OCI-LY7 (cell line): ENCODE results near the gene TMEM170B. TPM values are rescaled to one million over a fixed set of nuclear protein-coding genes. Genes with fewer than 3 reads are reported as not detected.

Experiments used
- BruUV-seq: library from RNA; stranded (reverse); fragments of 400-500 nt; replicated peaks from 2 replicates; lab custom pipeline; 2021; lab: Mats Ljungman, UMichigan
- CTCF ChIA-PET: fragments of 300-600 bp; sonication (Branson Sonifier 250); formaldehyde crosslinking; loops from one replicate; lab custom pipeline; 2022; ENCODE audit warnings: antibody characterized with exemption; ENCODE audit not compliant: unreplicated experiment; lab: Charles Lee
- POLR2A ChIA-PET: fragments of 300-600 bp; sonication (Branson Sonifier 250); formaldehyde crosslinking; loops from one replicate; lab custom pipeline; 2022; ENCODE audit warnings: antibody characterized with exemption; lab: Charles Lee
- DNase-seq: peaks from one replicate; pipeline ENCODE4 v3.0.0-alpha.2; 2015; ENCODE audit warnings: low spot score
- H2AFZ ChIP-seq: fragments of 200-600 bp; sonication (generic), shearing (Covaris generic); 2 replicates; pipeline ENCODE4 v1.6.1; 2014; ENCODE audit warnings: mild to moderate bottlenecking, antibody characterized with exemption, low read length, moderate library complexity
- H3K27ac ChIP-seq: fragments of 200-600 bp; sonication (generic); 2 replicates; pipeline ENCODE4 v1.5.1; 2014; ENCODE audit warnings: mixed run types, low read depth, mild to moderate bottlenecking, moderate library complexity, low read length, inconsistent platforms; ENCODE audit not compliant: poor library complexity, severe bottlenecking
- H3K36me3 ChIP-seq: fragments of 200-600 bp; sonication (generic); 2 replicates; pipeline ENCODE4 v1.6.1; 2014; ENCODE audit warnings: mild to moderate bottlenecking, antibody characterized with exemption, low read length, moderate library complexity, mixed read lengths; ENCODE audit not compliant: insufficient read depth
- H3K4me1 ChIP-seq: fragments of 200-600 bp; sonication (generic); 2 replicates; pipeline ENCODE4 v1.5.1; 2014; ENCODE audit warnings: mild to moderate bottlenecking, low read length; ENCODE audit not compliant: insufficient read depth, poor library complexity, severe bottlenecking
- H3K4me2 ChIP-seq: fragments of 200-600 bp; sonication (generic); 2 replicates; pipeline ENCODE4 v1.6.1; 2014; ENCODE audit warnings: mild to moderate bottlenecking, low read length
- H3K4me3 ChIP-seq: fragments of 200-600 bp; sonication (generic); 2 replicates; pipeline ENCODE4 v1.5.1; 2014; ENCODE audit warnings: mild to moderate bottlenecking, low read depth, low read length; ENCODE audit not compliant: poor library complexity, severe bottlenecking
- H3K79me2 ChIP-seq: fragments of 200-600 bp; sonication (generic); 2 replicates; pipeline ENCODE4 v1.6.1; 2016; ENCODE audit warnings: low read depth, mild to moderate bottlenecking, low read length, moderate library complexity, mixed read lengths; ENCODE audit not compliant: insufficient read depth
- H3K9me2 ChIP-seq: fragments of 200-600 bp; sonication (generic); 2 replicates; pipeline ENCODE4 v1.6.1; 2016; ENCODE audit warnings: mild to moderate bottlenecking, low read length, mixed read lengths; ENCODE audit not compliant: insufficient read depth
- H3K9me3 ChIP-seq: fragments of 200-600 bp; sonication (generic); 2 replicates; pipeline ENCODE4 v1.6.1; 2014; ENCODE audit warnings: mild to moderate bottlenecking, mixed run types, low read length, mixed read lengths
- H4K20me1 ChIP-seq: fragments of 200-600 bp; sonication (generic); 2 replicates; pipeline ENCODE4 v1.6.1; 2014; ENCODE audit warnings: mild to moderate bottlenecking, antibody characterized with exemption, low read length, moderate library complexity, mixed read lengths; ENCODE audit not compliant: insufficient read depth
- EZH2phosphoT487 ChIP-seq: fragments of 200-600 bp; sonication (generic); IDR thresholded peaks from 2 replicates; pipeline ENCODE4 v1.6.1; 2018; ENCODE audit warnings: low read depth, borderline replicate concordance, mild to moderate bottlenecking, mixed run types, antibody characterized with exemption, low read length, moderate library complexity, mixed read lengths
- intact Hi-C: fragments of 100-400 bp; cut with micrococcal nuclease; formaldehyde crosslinking; loops from one replicate; pipeline ENCODE4 v1.10.0; 2022; ENCODE audit not compliant: unreplicated experiment
- total RNA-seq, 2 experiments: library from RNA; depleted of rRNA in 1 of 2; stranded (reverse); fragments of >200 nt in 1 of 2; shearing (Covaris generic) in 1 of 2; gene quantifications; 2 replicates each; pipeline ENCODE4 v1.2.3, GENCODE V29; 2014 to 2022
- TF ChIP-seq, protein P1 (sequence below): fragments of 200-600 bp; sonication (generic); conservative IDR thresholded peaks from 2 replicates; pipeline ENCODE4 v1.5.1; 2014; ENCODE audit warnings: mild to moderate bottlenecking, antibody characterized with exemption, low read length, moderate library complexity, mixed read lengths

The TMEM170B gene
- total RNA-seq, 2 experiments from 2014 or later: 4.1 to 5.6 TPM

DNA sequence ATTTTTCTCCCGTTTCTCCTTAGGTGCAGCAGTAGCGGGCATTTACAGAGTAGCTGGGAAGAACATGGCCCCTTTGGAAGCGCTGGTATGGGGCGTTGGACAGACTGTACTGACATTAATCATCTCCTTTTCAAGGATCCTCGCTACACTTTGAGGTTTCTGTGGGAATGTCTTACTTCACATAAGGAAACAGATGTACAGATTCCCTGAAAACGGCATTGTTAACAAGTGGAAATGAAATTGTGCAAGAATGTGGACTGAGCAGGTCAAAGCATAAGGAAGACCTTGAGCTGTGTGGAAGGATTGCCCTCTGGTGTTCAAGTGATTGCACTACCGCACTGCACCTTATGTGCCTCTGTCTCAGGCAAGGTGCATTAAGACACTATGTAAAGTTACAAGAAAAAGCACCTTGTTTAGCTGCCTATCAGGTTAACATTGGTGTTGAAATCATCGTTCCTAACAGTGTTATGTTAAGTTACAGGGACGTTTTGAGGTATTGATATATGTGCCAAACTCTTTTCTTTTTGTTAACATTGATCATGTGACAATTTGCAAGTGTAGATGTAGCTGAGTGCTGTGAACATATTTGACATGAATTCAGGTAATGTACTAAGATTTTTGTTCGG lies 38.0 kb downstream of the TMEM170B start:
- no TSS peak for BruUV-seq
- H3K4me2 ChIP-seq: no peak overlapping the region
- H3K27ac ChIP-seq: no peak overlapping the region
- no peaks in the 10 kb centered on the region for H4K20me1 ChIP-seq
- no peak overlapping the region for H3K4me3 ChIP-seq
- no peaks in the 10 kb centered on the region for H3K36me3 ChIP-seq
- DNase-seq: peak; percentile 72
- H3K79me2 ChIP-seq: no peaks in the 10 kb centered on the region
- TF ChIP-seq EZH2phosphoT487: no peak
- TF ChIP-seq, protein P1, sequence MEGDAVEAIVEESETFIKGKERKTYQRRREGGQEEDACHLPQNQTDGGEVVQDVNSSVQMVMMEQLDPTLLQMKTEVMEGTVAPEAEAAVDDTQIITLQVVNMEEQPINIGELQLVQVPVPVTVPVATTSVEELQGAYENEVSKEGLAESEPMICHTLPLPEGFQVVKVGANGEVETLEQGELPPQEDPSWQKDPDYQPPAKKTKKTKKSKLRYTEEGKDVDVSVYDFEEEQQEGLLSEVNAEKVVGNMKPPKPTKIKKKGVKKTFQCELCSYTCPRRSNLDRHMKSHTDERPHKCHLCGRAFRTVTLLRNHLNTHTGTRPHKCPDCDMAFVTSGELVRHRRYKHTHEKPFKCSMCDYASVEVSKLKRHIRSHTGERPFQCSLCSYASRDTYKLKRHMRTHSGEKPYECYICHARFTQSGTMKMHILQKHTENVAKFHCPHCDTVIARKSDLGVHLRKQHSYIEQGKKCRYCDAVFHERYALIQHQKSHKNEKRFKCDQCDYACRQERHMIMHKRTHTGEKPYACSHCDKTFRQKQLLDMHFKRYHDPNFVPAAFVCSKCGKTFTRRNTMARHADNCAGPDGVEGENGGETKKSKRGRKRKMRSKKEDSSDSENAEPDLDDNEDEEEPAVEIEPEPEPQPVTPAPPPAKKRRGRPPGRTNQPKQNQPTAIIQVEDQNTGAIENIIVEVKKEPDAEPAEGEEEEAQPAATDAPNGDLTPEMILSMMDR: peak; percentile 95
- intact Hi-C loops: loop anchor here (1.0 to 10.0 kb wide), 4 partner anchors 79 to 621 kb away; no protein-coding TSS in a partner anchor
- ChIA-PET POLR2A (interaction anchor here (0.6 to 1.2 kb wide), 3 partner anchors 9 to 1111 kb away, joined by 4 read pairs; no protein-coding TSS in a partner anchor), CTCF (interaction anchor here (0.6 to 1.8 kb wide), 3 partner anchors 9 to 79 kb away, joined by 3 to 4 read pairs (median 3); no protein-coding TSS in a partner anchor)
- H3K4me1 ChIP-seq: no peaks in the 10 kb centered on the region
- H3K9me3 ChIP-seq: no peaks in the 10 kb centered on the region
- no peaks in the 10 kb centered on the region for H3K9me2 ChIP-seq
- H2AFZ ChIP-seq: no peak overlapping the region

DNA sequence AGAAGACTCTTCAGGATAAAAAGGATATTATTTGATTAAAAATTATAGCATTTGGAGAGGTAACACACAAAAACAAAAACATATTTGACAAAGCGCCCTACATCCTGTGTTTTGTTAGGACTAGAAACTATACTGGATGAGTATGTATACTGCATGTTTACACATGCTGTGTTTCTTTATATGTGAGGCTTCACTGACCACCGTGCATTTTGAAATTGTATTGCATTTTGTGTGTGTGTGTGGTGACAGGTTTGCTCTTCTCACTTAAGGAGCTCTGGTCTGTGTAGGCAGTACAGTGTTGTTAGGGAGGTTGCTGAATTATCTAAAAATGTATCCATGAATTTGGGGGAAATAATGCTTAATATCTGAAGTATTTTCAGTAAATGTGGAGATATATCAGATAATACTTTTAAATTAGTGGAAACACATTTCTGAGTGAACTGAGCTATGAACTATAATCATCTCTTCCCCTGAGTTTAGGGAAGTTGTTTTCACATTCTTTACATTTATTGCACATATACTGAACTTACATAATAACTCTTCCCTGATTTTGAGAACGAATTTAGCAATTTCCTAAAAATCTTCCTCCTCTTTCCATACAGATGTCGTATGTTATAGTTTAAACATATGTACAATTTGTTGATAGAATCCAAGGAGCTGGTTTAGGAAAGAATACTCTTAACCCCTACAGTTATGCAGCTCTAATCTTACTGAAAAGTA lies 43.3 kb downstream of the TMEM170B start:
- POLR2A ChIA-PET: interaction anchor here (0.6 to 0.8 kb wide), 3 partner anchors 31 to 318 kb away, joined by 3 to 5 read pairs (median 3); no protein-coding TSS in a partner anchor
- TF ChIP-seq, protein P1: no peak
- TF ChIP-seq EZH2phosphoT487: no peak

More for the DNA sequence above, 43.3 kb downstream of the TMEM170B start:
- Histone ChIP-seq H3K36me3 (no peaks in the 10 kb centered on the region), H3K9me3 (no peaks in the 10 kb centered on the region), H3K27ac (no peak overlapping the region), H2AFZ (no peak overlapping the region), H3K9me2 (no peaks in the 10 kb centered on the region), H3K79me2 (no peaks in the 10 kb centered on the region), H3K4me3 (no peak overlapping the region), H3K4me1 (no peaks in the 10 kb centered on the region), H4K20me1 (peaks cover 3% of the 10 kb centered on the region; the same call in 1 of the 2 replicates), H3K4me2 (no peak overlapping the region)
- CTCF ChIA-PET: no interaction called here
- intact Hi-C loops: loop anchor here (10.0 kb wide), 1 partner anchor 1024 kb away; no protein-coding TSS in a partner anchor
- BruUV-seq: no TSS peak
- DNase-seq: no peak
